ENCODE data around the gene KCTD20.

The KCTD20 gene

DNA sequence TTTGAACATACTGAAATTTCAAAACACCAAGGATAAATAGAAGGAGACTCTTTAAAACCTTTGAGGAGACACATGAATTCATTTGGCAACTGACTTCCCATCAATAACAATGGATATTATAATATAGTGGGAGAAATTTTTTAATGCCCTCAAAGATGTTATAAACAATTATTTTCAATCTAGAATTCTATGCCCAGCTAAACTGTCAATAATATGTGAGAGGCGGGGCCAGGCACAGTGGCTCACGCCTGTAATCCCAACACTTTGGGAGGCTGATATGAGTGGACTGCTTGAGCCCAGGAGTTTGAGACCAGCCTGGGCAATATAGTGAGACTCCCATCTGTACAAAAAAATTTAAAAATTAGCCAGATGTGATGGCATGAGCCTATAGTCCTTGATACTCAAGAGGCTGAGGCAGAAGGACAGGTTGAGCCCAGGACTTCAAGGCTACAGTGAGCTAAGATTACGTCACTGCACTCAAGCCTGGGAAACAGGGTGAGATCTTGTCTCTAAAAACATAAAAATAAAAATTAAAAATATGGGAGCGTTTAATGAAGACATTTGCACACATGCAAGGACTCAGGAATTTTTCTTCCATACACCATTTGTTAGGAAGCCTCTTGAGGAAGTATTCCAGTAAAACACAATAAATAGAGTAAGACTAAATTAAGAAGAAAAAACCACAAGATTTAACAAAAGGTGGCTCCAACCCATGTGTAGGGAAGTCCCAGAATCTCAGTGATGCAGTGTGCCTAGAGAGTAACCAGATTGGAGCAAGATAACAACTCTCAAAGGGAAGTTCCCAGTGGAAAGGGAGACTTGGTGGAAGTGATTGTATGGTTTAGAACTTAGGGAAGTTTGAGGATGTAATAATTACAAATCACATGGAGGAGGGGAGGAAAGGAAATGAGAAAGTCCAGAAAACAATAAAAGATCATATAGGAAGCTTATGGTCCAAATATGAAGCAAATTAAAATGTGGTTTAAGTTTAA lies 29.0 kb upstream of the KCTD20 start:
- no peak overlapping the region for H3K4me3 ChIP-seq (ENCODE audit: low read depth, low read length)
- DNase-seq (ENCODE audit: low read depth): no peak
- TF ChIP-seq MYC (IDR thresholded peaks at IDR 0.05; ENCODE audit: low read depth, low read length) (no peak), POLR2A (IDR thresholded peaks at IDR 0.05; ENCODE audit: extremely low read depth, insufficient read length) (no peak)
- TF ChIP-seq, protein P1, sequence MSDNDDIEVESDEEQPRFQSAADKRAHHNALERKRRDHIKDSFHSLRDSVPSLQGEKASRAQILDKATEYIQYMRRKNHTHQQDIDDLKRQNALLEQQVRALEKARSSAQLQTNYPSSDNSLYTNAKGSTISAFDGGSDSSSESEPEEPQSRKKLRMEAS (IDR thresholded peaks at IDR 0.05; ENCODE audit: low read depth, low read length): no peak
- TF ChIP-seq, protein P2, sequence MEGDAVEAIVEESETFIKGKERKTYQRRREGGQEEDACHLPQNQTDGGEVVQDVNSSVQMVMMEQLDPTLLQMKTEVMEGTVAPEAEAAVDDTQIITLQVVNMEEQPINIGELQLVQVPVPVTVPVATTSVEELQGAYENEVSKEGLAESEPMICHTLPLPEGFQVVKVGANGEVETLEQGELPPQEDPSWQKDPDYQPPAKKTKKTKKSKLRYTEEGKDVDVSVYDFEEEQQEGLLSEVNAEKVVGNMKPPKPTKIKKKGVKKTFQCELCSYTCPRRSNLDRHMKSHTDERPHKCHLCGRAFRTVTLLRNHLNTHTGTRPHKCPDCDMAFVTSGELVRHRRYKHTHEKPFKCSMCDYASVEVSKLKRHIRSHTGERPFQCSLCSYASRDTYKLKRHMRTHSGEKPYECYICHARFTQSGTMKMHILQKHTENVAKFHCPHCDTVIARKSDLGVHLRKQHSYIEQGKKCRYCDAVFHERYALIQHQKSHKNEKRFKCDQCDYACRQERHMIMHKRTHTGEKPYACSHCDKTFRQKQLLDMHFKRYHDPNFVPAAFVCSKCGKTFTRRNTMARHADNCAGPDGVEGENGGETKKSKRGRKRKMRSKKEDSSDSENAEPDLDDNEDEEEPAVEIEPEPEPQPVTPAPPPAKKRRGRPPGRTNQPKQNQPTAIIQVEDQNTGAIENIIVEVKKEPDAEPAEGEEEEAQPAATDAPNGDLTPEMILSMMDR (IDR thresholded peaks at IDR 0.05; ENCODE audit: low read depth, low read length): no peak

DNA sequence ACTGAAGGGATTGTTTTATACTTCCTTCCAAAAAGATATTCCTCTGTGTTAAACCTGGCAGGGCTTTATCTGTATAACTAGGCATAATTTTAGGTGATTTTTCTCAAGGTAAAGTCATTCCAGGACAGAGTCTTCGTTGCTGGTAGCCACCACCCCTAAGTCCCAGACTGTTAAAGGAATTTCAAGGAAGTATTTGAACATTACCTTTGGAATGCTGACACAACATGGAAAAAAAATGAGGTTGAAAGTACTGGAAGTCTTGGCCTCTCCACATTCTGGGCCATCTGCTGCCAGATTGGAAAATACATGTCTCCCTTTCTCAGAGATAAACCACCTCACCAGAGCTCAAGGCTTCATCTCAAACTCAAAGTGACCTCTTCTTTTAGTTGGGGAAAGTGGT lies 28.3 kb upstream of the KCTD20 start:
- TF ChIP-seq POLR2A (IDR thresholded peaks at IDR 0.05; ENCODE audit: extremely low read depth, insufficient read length): no peak
- TF ChIP-seq, protein P1 (IDR thresholded peaks at IDR 0.05; ENCODE audit: low read depth, low read length): no peak
- TF ChIP-seq, protein P2 (IDR thresholded peaks at IDR 0.05; ENCODE audit: low read depth, low read length): no peak
- TF ChIP-seq MYC (IDR thresholded peaks at IDR 0.05; ENCODE audit: low read depth, low read length): no peak
- DNase-seq (ENCODE audit: low read depth): no peak
- no peak overlapping the region for H3K4me3 ChIP-seq (ENCODE audit: low read depth, low read length)

DNA sequence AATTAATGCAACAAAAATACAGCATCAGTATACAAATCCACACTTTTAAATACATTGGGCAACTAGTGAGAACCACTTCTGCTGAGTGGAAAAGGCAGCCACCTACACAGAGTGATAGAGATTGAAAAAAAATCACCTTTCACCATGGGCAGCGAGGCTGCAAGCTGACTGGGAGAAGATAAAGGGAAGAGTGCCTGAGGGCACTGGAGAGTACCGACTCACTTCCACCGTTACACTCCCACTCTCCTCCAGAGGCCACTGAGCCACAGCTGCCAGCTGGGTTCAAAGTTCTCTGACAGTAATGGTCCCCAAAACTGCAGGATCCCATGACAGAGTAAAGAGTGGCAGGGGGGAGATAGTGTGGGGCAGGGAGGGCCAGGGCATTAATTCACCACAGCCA lies 24.2 kb upstream of the KCTD20 start:
- DNase-seq (ENCODE audit: low read depth): peak; percentile 50
- TF ChIP-seq POLR2A (IDR thresholded peaks at IDR 0.05; ENCODE audit: extremely low read depth, insufficient read length): no peak
- TF ChIP-seq, protein P1 (IDR thresholded peaks at IDR 0.05; ENCODE audit: low read depth, low read length): no peak
- TF ChIP-seq MYC (IDR thresholded peaks at IDR 0.05; ENCODE audit: low read depth, low read length): no peak
- TF ChIP-seq, protein P2 (IDR thresholded peaks at IDR 0.05; ENCODE audit: low read depth, low read length): no peak
- no peak overlapping the region for H3K4me3 ChIP-seq (ENCODE audit: low read depth, low read length)

DNA sequence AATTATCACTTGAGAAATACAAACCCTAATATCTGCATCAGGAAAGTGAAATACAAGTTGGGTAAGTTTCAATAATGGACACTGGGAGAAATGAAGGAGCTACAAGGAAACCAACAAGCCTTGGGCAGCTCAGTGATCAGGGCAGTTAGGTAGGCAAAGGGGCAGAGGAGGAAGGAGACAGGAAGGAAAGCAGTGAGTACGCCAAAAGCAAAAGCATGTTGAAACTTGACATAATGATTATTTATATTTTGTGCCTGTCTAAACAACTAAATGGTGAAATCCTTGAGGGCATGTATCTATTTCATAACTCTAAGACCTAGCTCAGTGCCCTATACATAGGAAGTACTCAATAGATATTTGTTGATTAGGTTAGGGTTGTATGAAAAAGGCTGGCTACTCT lies 23.5 kb upstream of the KCTD20 start:
- H3K4me3 ChIP-seq (ENCODE audit: low read depth, low read length): no peak overlapping the region
- no peak for DNase-seq (ENCODE audit: low read depth)
- TF ChIP-seq MYC (IDR thresholded peaks at IDR 0.05; ENCODE audit: low read depth, low read length) (no peak), POLR2A (IDR thresholded peaks at IDR 0.05; ENCODE audit: extremely low read depth, insufficient read length) (no peak)
- TF ChIP-seq, protein P1 (IDR thresholded peaks at IDR 0.05; ENCODE audit: low read depth, low read length): no peak
- TF ChIP-seq, protein P2 (IDR thresholded peaks at IDR 0.05; ENCODE audit: low read depth, low read length): no peak

DNA sequence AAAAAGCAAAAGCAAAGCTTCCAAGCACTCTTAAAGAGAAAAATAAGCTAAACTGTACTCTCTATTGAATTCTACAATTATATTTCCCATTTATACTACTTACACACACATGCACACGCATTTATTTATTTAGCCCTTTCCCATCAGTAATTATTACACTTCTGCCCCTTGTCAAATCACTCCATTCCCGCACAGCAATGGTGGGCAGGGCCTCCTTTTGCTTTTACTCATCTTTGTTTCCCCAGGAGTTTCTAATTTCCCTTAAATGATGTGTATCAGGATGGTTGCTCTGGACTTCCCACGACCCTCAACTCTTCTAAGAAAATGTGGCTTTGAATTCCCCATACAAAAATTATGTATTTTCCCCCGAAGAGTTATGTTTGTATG lies 20.1 kb upstream of the KCTD20 start:
- peak; percentile 20 for DNase-seq (ENCODE audit: low read depth)
- TF ChIP-seq, protein P2 (IDR thresholded peaks at IDR 0.05; ENCODE audit: low read depth, low read length): no peak
- TF ChIP-seq POLR2A (IDR thresholded peaks at IDR 0.05; ENCODE audit: extremely low read depth, insufficient read length) (no peak), MYC (IDR thresholded peaks at IDR 0.05; ENCODE audit: low read depth, low read length) (no peak)
- TF ChIP-seq, protein P1 (IDR thresholded peaks at IDR 0.05; ENCODE audit: low read depth, low read length): no peak
- peak overlapping the region; percentile 54 for H3K4me3 ChIP-seq (ENCODE audit: low read depth, low read length)
